NCI-H748 treated with DMSO at 0.1 percent for 48 hours (cell line): ENCODE results near the gene FLVCR1.
"Not testable (repeated sequence)": the region's sequence is repeated elsewhere in the genome, so short reads cannot be mapped to it uniquely, and the experiment has no call there.

Experiments used
- DNase-seq: peaks from one replicate; lab custom pipeline; 2025; lab: John Stamatoyannopoulos, UW

FLVCR1 gene

GRCh38 chr1:212860713-212861581, 2.9 kb downstream of the FLVCR1 start:
- peak; percentile 26 for DNase-seq

GRCh38 chr1:212862111-212862690, 4.1 kb downstream of the FLVCR1 start:
- DNase-seq, result no peak

- not testable (repeated sequence) for DNase-seq
Observed at GRCh38 chr1:212863345-212863744, 5.3 kb downstream of the FLVCR1 start.

- no peak for DNase-seq
Observed at GRCh38 chr1:212864201-212864600, 6.1 kb downstream of the FLVCR1 start.

- no peak for DNase-seq
Observed at GRCh38 chr1:212867192-212867591, 9.1 kb downstream of the FLVCR1 start.

GRCh38 chr1:212871976-212872375, 13.9 kb downstream of the FLVCR1 start:
- DNase-seq, result no peak

GRCh38 chr1:212873518-212873917, 15.4 kb downstream of the FLVCR1 start:
- DNase-seq, result no peak

- no peak for DNase-seq
Observed at GRCh38 chr1:212878418-212878817, 20.3 kb downstream of the FLVCR1 start.

- DNase-seq, result no peak
Observed at GRCh38 chr1:212879947-212880690, 22.0 kb downstream of the FLVCR1 start.

- DNase-seq, result no peak
Observed at GRCh38 chr1:212884592-212884991, 26.5 kb downstream of the FLVCR1 start.

- DNase-seq, result no peak
Observed at GRCh38 chr1:212892108-212892507, 34.0 kb downstream of the FLVCR1 start.

GRCh38 chr1:212899845-212900244, 41.8 kb downstream of the FLVCR1 start:
- no peak for DNase-seq

GRCh38 chr1:212901290-212901689, 43.2 kb downstream of the FLVCR1 start:
- no peak for DNase-seq

GRCh38 chr1:212902054-212902453, 44.0 kb downstream of the FLVCR1 start:
- no peak for DNase-seq

GRCh38 chr1:212903664-212904063, 45.6 kb downstream of the FLVCR1 start:
- no peak for DNase-seq

- not testable (repeated sequence) for DNase-seq
Observed at GRCh38 chr1:212908071-212908470, 50.0 kb downstream of the FLVCR1 start.

GRCh38 chr1:212908971-212909370, 50.9 kb downstream of the FLVCR1 start:
- no peak for DNase-seq

- no peak for DNase-seq
Observed at GRCh38 chr1:212909652-212910063, 51.6 kb downstream of the FLVCR1 start.

- DNase-seq, result not testable (repeated sequence)
Observed at GRCh38 chr1:212910213-212910612, 52.1 kb downstream of the FLVCR1 start.

GRCh38 chr1:212913638-212914037, 55.6 kb downstream of the FLVCR1 start:
- DNase-seq, result not testable (repeated sequence)

- DNase-seq, result not testable (repeated sequence)
Observed at GRCh38 chr1:212914110-212914509, 56.0 kb downstream of the FLVCR1 start.

- DNase-seq, result no peak
Observed at GRCh38 chr1:212914789-212915188, 56.7 kb downstream of the FLVCR1 start.
